HepG2 (cell line): ENCODE measurements around the gene SPATA25. TPM values are rescaled to one million over a fixed set of nuclear protein-coding genes. Genes with fewer than 3 reads are reported as not detected.

Experiments used
- HDAC6 ChIP-seq: fragments of 200-600 bp; sonication (generic); IDR thresholded peaks from 2 replicates; pipeline ENCODE4 v1.7.0; 2017; ENCODE audit warnings: mild to moderate bottlenecking, antibody characterized with exemption, low read length, low read depth
- NFKBIZ ChIP-seq: IDR thresholded peaks from 2 replicates; pipeline ENCODE4 v1.6.1; 2018; ENCODE audit warnings: missing genetic modification reagents, missing compliant biosample characterization
- NFRKB ChIP-seq: fragments of 450-650 bp; IDR thresholded peaks from 2 replicates; pipeline ENCODE4 v1.6.1; 2017
- SKI ChIP-seq: fragments of 450-650 bp; IDR thresholded peaks from one replicate; pipeline ENCODE4 v1.6.1; 2018; ENCODE audit warnings: mild to moderate bottlenecking; ENCODE audit not compliant: partially characterized antibody
- SP2 ChIP-seq: sonication (generic); formaldehyde crosslinking; IDR thresholded peaks from 2 replicates; pipeline ENCODE4 v1.5.1; 2020; ENCODE audit warnings: mild to moderate bottlenecking, missing genetic modification reagents
- ZBTB7A ChIP-seq: sonication (generic); formaldehyde crosslinking; IDR thresholded peaks from 2 replicates; pipeline ENCODE4 v1.8.0; 2022; ENCODE audit warnings: mild to moderate bottlenecking, missing genetic modification reagents
- ZNF292 ChIP-seq: sonication (generic); formaldehyde crosslinking; IDR thresholded peaks from 2 replicates; pipeline ENCODE4 v1.8.1; 2022; ENCODE audit warnings: mild to moderate bottlenecking, low read depth, missing genetic modification reagents, borderline replicate concordance
- ZNF484 ChIP-seq: sonication (generic); formaldehyde crosslinking; IDR thresholded peaks from 2 replicates; pipeline ENCODE4 v1.5.1; 2020; ENCODE audit warnings: mild to moderate bottlenecking, low read depth, missing genetic modification reagents, borderline replicate concordance
- ZNF547 ChIP-seq: sonication (generic); formaldehyde crosslinking; IDR thresholded peaks from 2 replicates; pipeline ENCODE4 v1.5.1; 2020; ENCODE audit warnings: mild to moderate bottlenecking, missing genetic modification reagents
- ZNF629 ChIP-seq: sonication (generic); formaldehyde crosslinking; conservative IDR thresholded peaks from 2 replicates; pipeline ENCODE4 v1.5.0; 2020; ENCODE audit warnings: missing genetic modification reagents
- ZNF660 ChIP-seq: sonication (generic); formaldehyde crosslinking; IDR thresholded peaks from 2 replicates; pipeline ENCODE4 v1.5.1; 2020; ENCODE audit warnings: mild to moderate bottlenecking, low read depth, missing genetic modification reagents, borderline replicate concordance
- ZNF749 ChIP-seq: sonication (generic); formaldehyde crosslinking; IDR thresholded peaks from 2 replicates; pipeline ENCODE4 v1.8.0; 2022; ENCODE audit warnings: mild to moderate bottlenecking, missing genetic modification reagents, moderate library complexity, borderline replicate concordance
- polyA plus RNA-seq, 8 experiments: library from polyadenylated mRNA; depleted of rRNA in 3 of 8; stranded (reverse) in 7 of 8; unstranded in 1 of 8; fragments of >200 nt; fragmentation: Illumina TruSeq in 4 of 8; extraction: Trizol in 4 of 8; gene quantifications; 2 replicates each; pipeline versions ENCODE4 v1.2.1 to v1.2.3, GENCODE V29; 2011 to 2016; ENCODE audit warnings: low read depth in 4 of 8, missing spikeins in 1 of 8, mixed read lengths in 1 of 8; ENCODE audit not compliant: insufficient read depth in 1 of 8
- total RNA-seq, 5 experiments: library from RNA; depleted of rRNA; stranded (reverse); fragments of >200 nt; fragmentation: Illumina TruSeq; extraction: Trizol; gene quantifications; 2 replicates each; pipeline ENCODE4 v1.2.3, GENCODE V29; 2016; ENCODE audit warnings: low read depth in 1 of 5
- TF ChIP-seq, protein P1 (sequence below): sonication (generic); formaldehyde crosslinking; IDR thresholded peaks from 2 replicates; pipeline ENCODE4 v1.4.0; 2020; ENCODE audit warnings: missing genetic modification reagents
- TF ChIP-seq, protein P2 (sequence below): sonication (generic); formaldehyde crosslinking; IDR thresholded peaks from 2 replicates; pipeline ENCODE4 v1.9.0; 2021; ENCODE audit warnings: mild to moderate bottlenecking, missing genetic modification reagents
- TF ChIP-seq, protein P3 (sequence below): sonication (generic); formaldehyde crosslinking; conservative IDR thresholded peaks from 2 replicates; pipeline ENCODE4 v1.4.0; 2020; ENCODE audit warnings: missing genetic modification reagents

The SPATA25 gene
- total and polyA plus RNA-seq, 2 of the 13 experiments (the other 11 are each of a cell fraction or from before 2014, with no cell fraction given) = 4.8 to 7.6 TPM

DNA sequence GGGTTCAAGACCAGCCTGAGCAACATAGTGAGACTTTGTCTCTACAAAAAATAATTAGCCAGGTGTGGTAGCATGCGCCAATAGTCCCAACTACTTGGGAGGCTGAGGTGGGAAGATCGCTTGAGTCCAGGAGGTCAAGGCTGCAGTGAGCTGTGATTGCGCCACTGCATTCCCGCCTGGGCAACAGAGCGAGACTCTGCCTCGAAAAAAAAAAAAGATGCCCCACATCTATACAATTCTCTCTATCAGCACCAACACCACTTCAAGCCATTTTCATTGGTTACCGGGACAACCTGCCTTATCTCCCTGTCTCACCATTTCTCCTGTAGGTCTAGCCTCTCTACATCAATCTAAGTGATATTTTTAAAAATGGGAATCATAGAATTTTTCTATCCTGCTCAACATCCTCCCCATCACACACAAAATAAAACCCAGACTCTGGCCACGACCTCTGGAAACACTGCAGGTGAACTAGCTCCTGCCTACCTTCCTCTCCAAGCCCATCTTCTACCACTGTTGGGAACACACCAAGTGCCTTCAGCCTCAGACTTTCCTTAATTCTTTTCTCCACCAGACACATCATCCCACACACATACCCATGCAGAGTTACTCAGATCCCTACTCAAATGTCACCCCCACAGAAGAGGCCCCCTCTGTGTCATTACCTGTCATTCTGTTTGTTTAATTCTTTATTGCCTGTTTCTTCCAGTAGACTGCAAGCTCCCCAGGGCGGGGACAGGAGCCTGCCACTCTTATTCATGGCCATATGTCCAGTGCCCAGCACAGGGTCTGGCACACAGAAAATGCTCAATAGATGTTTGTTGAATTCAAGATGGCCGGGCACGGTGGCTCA, 34.1 kb upstream of the SPATA25 start (continued):
- TF ChIP-seq, protein P1, sequence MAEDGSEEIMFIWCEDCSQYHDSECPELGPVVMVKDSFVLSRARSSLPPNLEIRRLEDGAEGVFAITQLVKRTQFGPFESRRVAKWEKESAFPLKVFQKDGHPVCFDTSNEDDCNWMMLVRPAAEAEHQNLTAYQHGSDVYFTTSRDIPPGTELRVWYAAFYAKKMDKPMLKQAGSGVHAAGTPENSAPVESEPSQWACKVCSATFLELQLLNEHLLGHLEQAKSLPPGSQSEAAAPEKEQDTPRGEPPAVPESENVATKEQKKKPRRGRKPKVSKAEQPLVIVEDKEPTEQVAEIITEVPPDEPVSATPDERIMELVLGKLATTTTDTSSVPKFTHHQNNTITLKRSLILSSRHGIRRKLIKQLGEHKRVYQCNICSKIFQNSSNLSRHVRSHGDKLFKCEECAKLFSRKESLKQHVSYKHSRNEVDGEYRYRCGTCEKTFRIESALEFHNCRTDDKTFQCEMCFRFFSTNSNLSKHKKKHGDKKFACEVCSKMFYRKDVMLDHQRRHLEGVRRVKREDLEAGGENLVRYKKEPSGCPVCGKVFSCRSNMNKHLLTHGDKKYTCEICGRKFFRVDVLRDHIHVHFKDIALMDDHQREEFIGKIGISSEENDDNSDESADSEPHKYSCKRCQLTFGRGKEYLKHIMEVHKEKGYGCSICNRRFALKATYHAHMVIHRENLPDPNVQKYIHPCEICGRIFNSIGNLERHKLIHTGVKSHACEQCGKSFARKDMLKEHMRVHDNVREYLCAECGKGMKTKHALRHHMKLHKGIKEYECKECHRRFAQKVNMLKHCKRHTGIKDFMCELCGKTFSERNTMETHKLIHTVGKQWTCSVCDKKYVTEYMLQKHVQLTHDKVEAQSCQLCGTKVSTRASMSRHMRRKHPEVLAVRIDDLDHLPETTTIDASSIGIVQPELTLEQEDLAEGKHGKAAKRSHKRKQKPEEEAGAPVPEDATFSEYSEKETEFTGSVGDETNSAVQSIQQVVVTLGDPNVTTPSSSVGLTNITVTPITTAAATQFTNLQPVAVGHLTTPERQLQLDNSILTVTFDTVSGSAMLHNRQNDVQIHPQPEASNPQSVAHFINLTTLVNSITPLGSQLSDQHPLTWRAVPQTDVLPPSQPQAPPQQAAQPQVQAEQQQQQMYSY (CRISPR knock-in tag) = 0 out of 2 replicates have a peak, but pooled peaks have one; percentile 14
- TF ChIP-seq, protein P2, sequence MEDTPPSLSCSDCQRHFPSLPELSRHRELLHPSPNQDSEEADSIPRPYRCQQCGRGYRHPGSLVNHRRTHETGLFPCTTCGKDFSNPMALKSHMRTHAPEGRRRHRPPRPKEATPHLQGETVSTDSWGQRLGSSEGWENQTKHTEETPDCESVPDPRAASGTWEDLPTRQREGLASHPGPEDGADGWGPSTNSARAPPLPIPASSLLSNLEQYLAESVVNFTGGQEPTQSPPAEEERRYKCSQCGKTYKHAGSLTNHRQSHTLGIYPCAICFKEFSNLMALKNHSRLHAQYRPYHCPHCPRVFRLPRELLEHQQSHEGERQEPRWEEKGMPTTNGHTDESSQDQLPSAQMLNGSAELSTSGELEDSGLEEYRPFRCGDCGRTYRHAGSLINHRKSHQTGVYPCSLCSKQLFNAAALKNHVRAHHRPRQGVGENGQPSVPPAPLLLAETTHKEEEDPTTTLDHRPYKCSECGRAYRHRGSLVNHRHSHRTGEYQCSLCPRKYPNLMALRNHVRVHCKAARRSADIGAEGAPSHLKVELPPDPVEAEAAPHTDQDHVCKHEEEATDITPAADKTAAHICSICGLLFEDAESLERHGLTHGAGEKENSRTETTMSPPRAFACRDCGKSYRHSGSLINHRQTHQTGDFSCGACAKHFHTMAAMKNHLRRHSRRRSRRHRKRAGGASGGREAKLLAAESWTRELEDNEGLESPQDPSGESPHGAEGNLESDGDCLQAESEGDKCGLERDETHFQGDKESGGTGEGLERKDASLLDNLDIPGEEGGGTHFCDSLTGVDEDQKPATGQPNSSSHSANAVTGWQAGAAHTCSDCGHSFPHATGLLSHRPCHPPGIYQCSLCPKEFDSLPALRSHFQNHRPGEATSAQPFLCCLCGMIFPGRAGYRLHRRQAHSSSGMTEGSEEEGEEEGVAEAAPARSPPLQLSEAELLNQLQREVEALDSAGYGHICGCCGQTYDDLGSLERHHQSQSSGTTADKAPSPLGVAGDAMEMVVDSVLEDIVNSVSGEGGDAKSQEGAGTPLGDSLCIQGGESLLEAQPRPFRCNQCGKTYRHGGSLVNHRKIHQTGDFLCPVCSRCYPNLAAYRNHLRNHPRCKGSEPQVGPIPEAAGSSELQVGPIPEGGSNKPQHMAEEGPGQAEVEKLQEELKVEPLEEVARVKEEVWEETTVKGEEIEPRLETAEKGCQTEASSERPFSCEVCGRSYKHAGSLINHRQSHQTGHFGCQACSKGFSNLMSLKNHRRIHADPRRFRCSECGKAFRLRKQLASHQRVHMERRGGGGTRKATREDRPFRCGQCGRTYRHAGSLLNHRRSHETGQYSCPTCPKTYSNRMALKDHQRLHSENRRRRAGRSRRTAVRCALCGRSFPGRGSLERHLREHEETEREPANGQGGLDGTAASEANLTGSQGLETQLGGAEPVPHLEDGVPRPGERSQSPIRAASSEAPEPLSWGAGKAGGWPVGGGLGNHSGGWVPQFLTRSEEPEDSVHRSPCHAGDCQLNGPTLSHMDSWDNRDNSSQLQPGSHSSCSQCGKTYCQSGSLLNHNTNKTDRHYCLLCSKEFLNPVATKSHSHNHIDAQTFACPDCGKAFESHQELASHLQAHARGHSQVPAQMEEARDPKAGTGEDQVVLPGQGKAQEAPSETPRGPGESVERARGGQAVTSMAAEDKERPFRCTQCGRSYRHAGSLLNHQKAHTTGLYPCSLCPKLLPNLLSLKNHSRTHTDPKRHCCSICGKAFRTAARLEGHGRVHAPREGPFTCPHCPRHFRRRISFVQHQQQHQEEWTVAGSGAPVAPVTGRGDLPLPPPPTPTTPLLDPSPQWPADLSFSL = no peak
- TF ChIP-seq ZNF749 = no peak
- TF ChIP-seq, protein P3, sequence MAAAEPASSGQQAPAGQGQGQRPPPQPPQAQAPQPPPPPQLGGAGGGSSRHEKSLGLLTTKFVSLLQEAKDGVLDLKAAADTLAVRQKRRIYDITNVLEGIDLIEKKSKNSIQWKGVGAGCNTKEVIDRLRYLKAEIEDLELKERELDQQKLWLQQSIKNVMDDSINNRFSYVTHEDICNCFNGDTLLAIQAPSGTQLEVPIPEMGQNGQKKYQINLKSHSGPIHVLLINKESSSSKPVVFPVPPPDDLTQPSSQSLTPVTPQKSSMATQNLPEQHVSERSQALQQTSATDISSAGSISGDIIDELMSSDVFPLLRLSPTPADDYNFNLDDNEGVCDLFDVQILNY (CRISPR knock-in tag) = no peak
- TF ChIP-seq ZNF660 (CRISPR knock-in tag) = no peak
- TF ChIP-seq ZNF484 (CRISPR knock-in tag) = no peak
- no peak for TF ChIP-seq NFKBIZ (CRISPR knock-in tag)
- TF ChIP-seq ZNF629 (CRISPR knock-in tag) = no peak
- TF ChIP-seq ZNF292 (CRISPR knock-in tag) = no peak
- no peak for TF ChIP-seq ZBTB7A (CRISPR knock-in tag)
- TF ChIP-seq NFRKB = no peak
- TF ChIP-seq ZNF547 (CRISPR knock-in tag) = no peak
- no peak for TF ChIP-seq HDAC6
- no peak for TF ChIP-seq SKI
- no peak for TF ChIP-seq SP2 (CRISPR knock-in tag)
